Glomerular visceral epithelial cell (primary cell): Measurements from ENCODE around the gene DDX41.
"Not testable (repeated sequence)": the region's sequence is repeated elsewhere in the genome, so short reads cannot be mapped to it uniquely, and the experiment has no call there.

ENCODE experiments used
- DNase-seq: peaks from one replicate; pipeline ENCODE4 v3.0.0-alpha.2; 2016; ENCODE audit errors: extremely low spot score

Gene DDX41

GRCh38 chr5:177516601-177517568, at the start of gene DDX41:
Gene DDX41 (minus strand): TSS chr5:177516961. CDS start chr5:177516945, 16 bp downstream.
- DNase-seq: peak; percentile 99

GRCh38 chr5:177565046-177565445, 48.3 kb upstream of the DDX41 start:
- DNase-seq: no peak

- not testable (repeated sequence) for DNase-seq
Measured at GRCh38 chr5:177559446-177559941, 42.7 kb upstream of the DDX41 start.

- no peak for DNase-seq
Measured at GRCh38 chr5:177557796-177558195, 41.0 kb upstream of the DDX41 start.

GRCh38 chr5:177557041-177557647, 40.4 kb upstream of the DDX41 start:
- no peak for DNase-seq

- no peak for DNase-seq
Measured at GRCh38 chr5:177555665-177556064, 38.9 kb upstream of the DDX41 start.

GRCh38 chr5:177555228-177555627, 38.5 kb upstream of the DDX41 start:
- DNase-seq: no peak

- DNase-seq: peak; percentile 94
Measured at GRCh38 chr5:177554474-177555111, 37.8 kb upstream of the DDX41 start, which contains the start of gene FAM193B. Gene FAM193B (minus strand): TSS chr5:177554563. CDS start chr5:177554458, 105 bp downstream.

GRCh38 chr5:177553671-177554429, 37.1 kb upstream of the DDX41 start:
- DNase-seq: peak; percentile 32

GRCh38 chr5:177552839-177553455, 36.2 kb upstream of the DDX41 start:
- DNase-seq: no peak

- no peak for DNase-seq
Measured at GRCh38 chr5:177550122-177550521, 33.4 kb upstream of the DDX41 start.

- DNase-seq: no peak
Measured at GRCh38 chr5:177548495-177548894, 31.7 kb upstream of the DDX41 start.

- no peak for DNase-seq
Measured at GRCh38 chr5:177547736-177548135, 31.0 kb upstream of the DDX41 start.

GRCh38 chr5:177546258-177546741, 29.5 kb upstream of the DDX41 start:
- DNase-seq: peak; percentile 81

GRCh38 chr5:177545487-177546257, 28.9 kb upstream of the DDX41 start:
- no peak for DNase-seq

- DNase-seq: no peak
Measured at GRCh38 chr5:177542816-177543465, 26.2 kb upstream of the DDX41 start.

GRCh38 chr5:177540438-177540837, 23.7 kb upstream of the DDX41 start:
- no peak for DNase-seq

- no peak for DNase-seq
Measured at GRCh38 chr5:177539411-177539810, 22.6 kb upstream of the DDX41 start.

GRCh38 chr5:177538876-177539275, 22.1 kb upstream of the DDX41 start:
- no peak for DNase-seq
